B cell (primary cell): ENCODE measurements around the gene KDM6B.

ENCODE experiments used
- EZH2 ChIP-seq: IDR thresholded peaks from 2 replicates; pipeline ENCODE4 v1.6.1; 2012; ENCODE audit warnings: borderline replicate concordance, low read depth, mild to moderate bottlenecking, moderate library complexity, low read length; ENCODE audit not compliant: insufficient read depth, poor library complexity, severe bottlenecking
- TF ChIP-seq, protein P1 (sequence below): fragments of 200-600 bp; IDR thresholded peaks from one replicate; pipeline ENCODE4 v1.8.0; 2022; ENCODE audit warnings: antibody characterized with exemption, mild to moderate bottlenecking

DNA sequence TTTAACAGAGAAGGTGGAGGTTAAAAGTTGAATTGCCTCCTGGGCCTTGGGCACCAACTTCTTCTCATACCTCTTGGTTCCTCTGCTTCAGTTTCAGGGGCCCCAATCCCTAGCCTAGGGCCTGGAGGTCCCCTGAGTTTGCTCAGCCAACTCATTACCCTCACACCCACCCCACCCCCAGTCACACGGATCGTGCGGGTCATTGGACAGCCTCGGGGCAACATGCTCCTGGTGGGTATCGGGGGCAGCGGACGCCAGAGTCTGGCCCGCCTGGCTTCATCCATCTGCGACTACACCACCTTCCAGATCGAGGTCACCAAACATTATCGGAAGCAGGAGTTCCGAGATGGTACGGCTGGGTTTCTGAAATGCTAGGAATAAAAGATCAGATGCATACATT is 36.0 kb upstream of the KDM6B start:
- TF ChIP-seq, protein P1, sequence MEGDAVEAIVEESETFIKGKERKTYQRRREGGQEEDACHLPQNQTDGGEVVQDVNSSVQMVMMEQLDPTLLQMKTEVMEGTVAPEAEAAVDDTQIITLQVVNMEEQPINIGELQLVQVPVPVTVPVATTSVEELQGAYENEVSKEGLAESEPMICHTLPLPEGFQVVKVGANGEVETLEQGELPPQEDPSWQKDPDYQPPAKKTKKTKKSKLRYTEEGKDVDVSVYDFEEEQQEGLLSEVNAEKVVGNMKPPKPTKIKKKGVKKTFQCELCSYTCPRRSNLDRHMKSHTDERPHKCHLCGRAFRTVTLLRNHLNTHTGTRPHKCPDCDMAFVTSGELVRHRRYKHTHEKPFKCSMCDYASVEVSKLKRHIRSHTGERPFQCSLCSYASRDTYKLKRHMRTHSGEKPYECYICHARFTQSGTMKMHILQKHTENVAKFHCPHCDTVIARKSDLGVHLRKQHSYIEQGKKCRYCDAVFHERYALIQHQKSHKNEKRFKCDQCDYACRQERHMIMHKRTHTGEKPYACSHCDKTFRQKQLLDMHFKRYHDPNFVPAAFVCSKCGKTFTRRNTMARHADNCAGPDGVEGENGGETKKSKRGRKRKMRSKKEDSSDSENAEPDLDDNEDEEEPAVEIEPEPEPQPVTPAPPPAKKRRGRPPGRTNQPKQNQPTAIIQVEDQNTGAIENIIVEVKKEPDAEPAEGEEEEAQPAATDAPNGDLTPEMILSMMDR, result no peak
- TF ChIP-seq EZH2, result no peak
